OCI-LY1 (cell line): ENCODE results near the gene FAM83C.

Experiments
- H2AFZ ChIP-seq: fragments of 200-600 bp; sonication (generic), shearing (Covaris generic); 2 replicates; pipeline ENCODE4 v1.6.0; 2014; ENCODE audit warnings: antibody characterized with exemption, mild to moderate bottlenecking, low read length
- H3F3A ChIP-seq: fragments of 200-600 bp; sonication (generic), shearing (Covaris generic); 2 replicates; pipeline ENCODE4 v1.6.0; 2014; ENCODE audit warnings: mild to moderate bottlenecking, antibody characterized with exemption, low read length, moderate library complexity; ENCODE audit not compliant: insufficient read depth
- H3K27ac ChIP-seq: fragments of 200-600 bp; sonication (generic); 2 replicates; pipeline ENCODE4 v1.5.1; 2014; ENCODE audit warnings: low read length, mixed run types, mild to moderate bottlenecking, low read depth; ENCODE audit not compliant: poor library complexity, severe bottlenecking
- H3K27me3 ChIP-seq: fragments of 200-600 bp; sonication (generic); 2 replicates; pipeline ENCODE4 v1.6.0; 2014; ENCODE audit warnings: antibody characterized with exemption, mild to moderate bottlenecking, low read length, moderate library complexity; ENCODE audit not compliant: insufficient read depth
- H3K36me3 ChIP-seq: fragments of 200-600 bp; sonication (generic); 2 replicates; pipeline ENCODE4 v1.6.1; 2014; ENCODE audit warnings: mild to moderate bottlenecking, antibody characterized with exemption, low read length, moderate library complexity, mixed read lengths; ENCODE audit not compliant: insufficient read depth
- H3K4me1 ChIP-seq: fragments of 200-600 bp; sonication (generic); 2 replicates; pipeline ENCODE4 v1.5.1; 2014; ENCODE audit warnings: mild to moderate bottlenecking, low read length, moderate library complexity; ENCODE audit not compliant: insufficient read depth, severe bottlenecking
- H3K4me2 ChIP-seq: fragments of 200-600 bp; sonication (generic), shearing (Covaris generic); 2 replicates; pipeline ENCODE4 v1.6.1; 2014; ENCODE audit warnings: low read length
- H3K4me3 ChIP-seq: fragments of 200-600 bp; sonication (generic); 2 replicates; pipeline ENCODE4 v1.5.1; 2014; ENCODE audit warnings: low read length, low read depth, mild to moderate bottlenecking, mixed read lengths; ENCODE audit not compliant: poor library complexity, severe bottlenecking
- H3K79me2 ChIP-seq: fragments of 200-600 bp; shearing (Covaris generic); 2 replicates; pipeline ENCODE4 v1.6.1; 2016; ENCODE audit warnings: mixed run types, low read length, mixed read lengths; ENCODE audit not compliant: insufficient read depth
- H3K9ac ChIP-seq: fragments of 200-600 bp; sonication (generic), shearing (Covaris generic); 2 replicates; pipeline ENCODE4 v1.6.1; 2014; ENCODE audit warnings: mild to moderate bottlenecking, low read length, mixed read lengths
- H3K9me2 ChIP-seq: fragments of 200-600 bp; sonication (generic), shearing (Covaris generic); 2 replicates; pipeline ENCODE4 v1.6.1; 2014; ENCODE audit warnings: low read depth, mild to moderate bottlenecking, low read length, mixed read lengths
- H3K9me3 ChIP-seq: fragments of 200-600 bp; shearing (Covaris generic); 2 replicates; pipeline ENCODE4 v1.6.1; 2014; ENCODE audit warnings: low read length, mixed read lengths
- H4K20me1 ChIP-seq: fragments of 200-600 bp; sonication (generic), shearing (Covaris generic); 2 replicates; pipeline ENCODE4 v1.6.0; 2016; ENCODE audit warnings: mild to moderate bottlenecking, low read length; ENCODE audit not compliant: insufficient read depth
- CTCF ChIP-seq: fragments of 200-600 bp; sonication (generic), shearing (Covaris generic); IDR thresholded peaks from 2 replicates; pipeline ENCODE4 v1.5.1; 2017; ENCODE audit warnings: mild to moderate bottlenecking, antibody characterized with exemption, low read length, moderate library complexity, mixed read lengths
- EZH2 ChIP-seq: fragments of 200-600 bp; sonication (generic), shearing (Covaris generic); IDR thresholded peaks from 2 replicates; pipeline ENCODE4 v1.8.0; 2017; ENCODE audit warnings: borderline replicate concordance, mixed run types, mild to moderate bottlenecking, antibody characterized with exemption, low read length, moderate library complexity, mixed read lengths

Gene FAM83C

GRCh38 chr20:35305682-35306556, 13.7 kb upstream of the FAM83C start:
- Histone ChIP-seq H3K4me3 (no peak overlapping the region), H3K79me2 (no peaks in the 10 kb centered on the region), H3K27me3 (no peaks in the 10 kb centered on the region), H3K9ac (no peak overlapping the region), H3F3A (no peaks in the 10 kb centered on the region), H3K27ac (no peak overlapping the region), H3K9me2 (no peaks in the 10 kb centered on the region), H3K4me2 (no peak overlapping the region), H2AFZ (no peak overlapping the region), H3K9me3 (no peaks in the 10 kb centered on the region), H3K36me3 (peaks cover 9% of the 10 kb centered on the region; the same call in 1 of the 2 replicates), H3K4me1 (peaks cover 5% of the 10 kb centered on the region), H4K20me1 (no peaks in the 10 kb centered on the region)
- TF ChIP-seq CTCF (no peak), EZH2 (no peak)

DNA sequence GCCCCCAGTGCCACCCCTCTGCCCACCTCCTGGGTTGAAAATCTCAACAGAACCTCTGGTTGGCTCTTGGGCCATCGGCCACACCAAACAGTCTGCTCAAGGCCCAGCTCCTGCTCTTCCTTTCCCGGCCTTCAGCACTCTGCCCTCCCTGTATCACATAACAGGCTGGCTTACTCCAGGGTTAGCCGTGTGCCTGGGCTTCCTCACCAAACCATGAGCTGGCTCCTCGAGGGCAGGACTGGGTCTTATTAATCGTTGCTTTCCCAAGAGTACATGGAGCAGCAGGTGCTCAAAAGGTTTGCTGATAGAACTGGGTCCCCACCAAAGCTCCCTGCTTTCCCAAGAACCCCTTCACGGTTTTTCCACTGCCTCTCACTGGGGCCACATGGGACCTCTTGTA, 12.7 kb upstream of the FAM83C start:
- no peak overlapping the region for H3K27ac ChIP-seq
- no peaks in the 10 kb centered on the region for H3K9me2 ChIP-seq
- H3K4me3 ChIP-seq = no peak overlapping the region
- H3K4me2 ChIP-seq = no peak overlapping the region
- H3K79me2 ChIP-seq = no peaks in the 10 kb centered on the region
- H3K9ac ChIP-seq = no peak overlapping the region
- H3F3A ChIP-seq = no peaks in the 10 kb centered on the region
- H2AFZ ChIP-seq = no peak overlapping the region
- no peak for TF ChIP-seq EZH2
- no peak for TF ChIP-seq CTCF
- H3K9me3 ChIP-seq = no peaks in the 10 kb centered on the region
- H4K20me1 ChIP-seq = no peaks in the 10 kb centered on the region
- H3K36me3 ChIP-seq = peaks cover 9% of the 10 kb centered on the region; the same call in 1 of the 2 replicates
- peaks cover 5% of the 10 kb centered on the region for H3K4me1 ChIP-seq
- H3K27me3 ChIP-seq = no peaks in the 10 kb centered on the region

- no peaks in the 10 kb centered on the region for H4K20me1 ChIP-seq
- H3K79me2 ChIP-seq = no peaks in the 10 kb centered on the region
- no peaks in the 10 kb centered on the region for H3K27me3 ChIP-seq
- H3K9me3 ChIP-seq = no peaks in the 10 kb centered on the region
- H3K4me1 ChIP-seq = peaks cover 5% of the 10 kb centered on the region
- no peak overlapping the region for H3K27ac ChIP-seq
- no peaks in the 10 kb centered on the region for H3K9me2 ChIP-seq
- no peak overlapping the region for H3K4me3 ChIP-seq
- TF ChIP-seq EZH2 (no peak), CTCF (peak; percentile 93)
- H3K36me3 ChIP-seq = peaks cover 9% of the 10 kb centered on the region; the same call in 1 of the 2 replicates
- H3K4me2 ChIP-seq = peak overlapping the region; percentile 41; the same call in 1 of the 2 replicates
- H3F3A ChIP-seq = no peaks in the 10 kb centered on the region
- H3K9ac ChIP-seq = peak overlapping the region; percentile 27; the same call in 1 of the 2 replicates
- no peak overlapping the region for H2AFZ ChIP-seq
Observed at GRCh38 chr20:35303735-35304491, 11.7 kb upstream of the FAM83C start.
